GM23248 (cell line): Measurements from ENCODE around the gene OTUD6A. TPM values are rescaled to one million over a fixed set of nuclear protein-coding genes. Genes with fewer than 3 reads are reported as not detected.
A peak's percentile ranks its signal among the peaks of the same experiment; 100 is the strongest.
"Not testable (repeated sequence)": the region's sequence is repeated elsewhere in the genome, so short reads cannot be mapped to it uniquely, and the experiment has no call there.

Source experiments
- DNase-seq: peaks from one replicate; pipeline ENCODE4 v3.0.0-alpha.2; 2015
- H2AFZ ChIP-seq: fragments of 200-600 bp; sonication (generic); 2 replicates; pipeline ENCODE4 v1.6.1; 2016; ENCODE audit warnings: antibody characterized with exemption
- H3F3A ChIP-seq: fragments of 200-600 bp; sonication (generic); 2 replicates; pipeline ENCODE4 v1.6.1; 2016; ENCODE audit warnings: mild to moderate bottlenecking, antibody characterized with exemption, mixed run types; ENCODE audit not compliant: insufficient read depth
- H3K27ac ChIP-seq: fragments of 200-600 bp; sonication (generic); 2 replicates; pipeline ENCODE4 v1.5.1; 2016; ENCODE audit warnings: mild to moderate bottlenecking
- H3K27me3 ChIP-seq: fragments of 200-600 bp; sonication (generic); replicated peaks from 2 replicates; pipeline ENCODE4 v1.6.1; 2016; ENCODE audit warnings: mild to moderate bottlenecking; ENCODE audit not compliant: insufficient read depth
- H3K36me3 ChIP-seq: fragments of 200-600 bp; sonication (generic); 2 replicates; pipeline ENCODE4 v1.6.1; 2016; ENCODE audit warnings: low read depth, mild to moderate bottlenecking
- H3K4me1 ChIP-seq: fragments of 200-600 bp; sonication (generic); 2 replicates; pipeline ENCODE4 v1.6.1; 2016; ENCODE audit warnings: mild to moderate bottlenecking; ENCODE audit not compliant: insufficient read depth
- H3K4me2 ChIP-seq: fragments of 200-600 bp; sonication (generic); one replicate; pipeline ENCODE4 v1.6.1; 2016; ENCODE audit warnings: mild to moderate bottlenecking; ENCODE audit not compliant: unreplicated experiment
- H3K4me3 ChIP-seq: fragments of 200-600 bp; sonication (generic); 2 replicates; pipeline ENCODE4 v1.5.1; 2016; ENCODE audit warnings: mild to moderate bottlenecking
- H3K79me2 ChIP-seq: fragments of 200-600 bp; sonication (generic); 2 replicates; pipeline ENCODE4 v1.6.1; 2016; ENCODE audit warnings: mild to moderate bottlenecking; ENCODE audit not compliant: insufficient read depth
- H3K9ac ChIP-seq: fragments of 200-600 bp; sonication (generic); 2 replicates; pipeline ENCODE4 v1.6.1; 2016; ENCODE audit warnings: mild to moderate bottlenecking
- H3K9me2 ChIP-seq: fragments of 200-600 bp; sonication (generic); 2 replicates; pipeline ENCODE4 v1.6.1; 2016; ENCODE audit warnings: mixed run types, mild to moderate bottlenecking, moderate library complexity; ENCODE audit not compliant: insufficient read depth
- H3K9me3 ChIP-seq: fragments of 200-600 bp; sonication (generic); one replicate; pipeline ENCODE4 v1.6.1; 2017; ENCODE audit warnings: low read depth
- H4K20me1 ChIP-seq: fragments of 200-600 bp; sonication (generic); 2 replicates; pipeline ENCODE4 v1.6.0; 2016; ENCODE audit not compliant: insufficient read depth
- EZH2 ChIP-seq: fragments of 200-600 bp; sonication (generic); IDR thresholded peaks from 2 replicates; pipeline ENCODE4 v1.6.1; 2018; ENCODE audit warnings: antibody characterized with exemption, mild to moderate bottlenecking; ENCODE audit not compliant: insufficient read depth, poor library complexity, severe bottlenecking
- EZH2phosphoT487 ChIP-seq: fragments of 200-600 bp; sonication (generic); IDR thresholded peaks from 2 replicates; pipeline ENCODE4 v1.6.1; 2018; ENCODE audit warnings: antibody characterized with exemption, moderate library complexity, mild to moderate bottlenecking, low read depth; ENCODE audit not compliant: insufficient read depth
- WGBS, 2 experiments: methylation state at CpG; one replicate each; pipeline ENCODE4 v1.1.6; 2015 to 2017; ENCODE audit warnings: low lambda C conversion rate in 2 of 2, low coverage in 1 of 2; ENCODE audit errors: missing lambda C conversion rate in 2 of 2; 5-methylcytosine and 5-hydroxymethylcytosine counted together
- in situ Hi-C: fragments of 300-500 bp; cut with MboI; formaldehyde crosslinking; loops from 2 replicates; pipeline ENCODE4 v1.15.0; 2020
- microRNA-seq: library from miRNA; unstranded; fragments of <30 nt; microRNA quantifications from one replicate; pipeline ENCODE4, GENCODE V29; 2016; ENCODE audit warnings: borderline number of aligned reads
- polyA plus RNA-seq: library from polyadenylated mRNA; unstranded; fragments of >200 nt; fragmentation: Nextera tagmentation; extraction: Ambion mirVana; gene quantifications from 2 replicates; pipeline ENCODE4 v1.2.1, GENCODE V29; 2016
- small RNA-seq: library from RNA; depleted of rRNA; stranded (forward); fragments of <200 nt; gene quantifications from one replicate; pipeline ENCODE3, GENCODE V24; 2014; ENCODE audit warnings: low read depth, low replicate concordance
- total RNA-seq: library from RNA; depleted of rRNA; stranded (reverse); fragments of >200 nt; shearing (Covaris generic); gene quantifications from 2 replicates; pipeline ENCODE4 v1.2.3, GENCODE V29; 2014; rRNA removed

The OTUD6A gene
- total and polyA plus RNA-seq, 2 experiments from 2014 or later: not detected

- Histone ChIP-seq H2AFZ (no peak overlapping the region), H3K4me3 (no peak overlapping the region), H3K4me2 (no peak overlapping the region), H3K9me3 (no peaks in the 10 kb centered on the region), H3K27me3 (no peaks in the 10 kb centered on the region), H3K36me3 (no peaks in the 10 kb centered on the region), H3K9ac (no peak overlapping the region), H3K79me2 (no peaks in the 10 kb centered on the region), H3K27ac (no peak overlapping the region), H3K9me2 (no peaks in the 10 kb centered on the region), H3K4me1 (no peaks in the 10 kb centered on the region), H3F3A (no peaks in the 10 kb centered on the region), H4K20me1 (no peaks in the 10 kb centered on the region)
- DNase-seq: peak; percentile 16
- 66 to 72% methylated on average over 2 of the region's 2 CpGs for WGBS, 2 experiments
- in situ Hi-C loops: loop anchor here (10.0 to 25.0 kb wide), 2 partner anchors 61 to 559 kb away; no protein-coding TSS in a partner anchor
- no peak for TF ChIP-seq EZH2
- no peak for TF ChIP-seq EZH2phosphoT487
Observed at GRCh38 chrX:70096052-70096451, 33.8 kb downstream of the OTUD6A start.

- Histone ChIP-seq H3K9ac (no peak overlapping the region), H3K79me2 (no peaks in the 10 kb centered on the region), H3F3A (no peaks in the 10 kb centered on the region), H3K4me1 (no peaks in the 10 kb centered on the region), H3K4me2 (no peak overlapping the region), H3K4me3 (no peak overlapping the region), H3K9me2 (no peaks in the 10 kb centered on the region), H3K27me3 (no peaks in the 10 kb centered on the region), H3K27ac (no peak overlapping the region), H3K36me3 (no peaks in the 10 kb centered on the region), H4K20me1 (no peaks in the 10 kb centered on the region), H2AFZ (no peak overlapping the region), H3K9me3 (no peaks in the 10 kb centered on the region)
- TF ChIP-seq EZH2phosphoT487: no peak
- no peak for TF ChIP-seq EZH2
- DNase-seq: no peak
- in situ Hi-C loops: no loop called here
- WGBS, 2 experiments: 0% methylated on average over 2 of the region's 2 CpGs; no CpG with 5 or more reads in 1 of the 2 experiments
Observed at GRCh38 chrX:70105229-70105628, 43.0 kb downstream of the OTUD6A start.

GRCh38 chrX:70111436-70112026 is 49.3 kb downstream of the OTUD6A start:
- DNase-seq, H3K27me3 ChIP-seq, H3K27ac ChIP-seq, H3K4me1 ChIP-seq, H2AFZ ChIP-seq, H3K9ac ChIP-seq, in situ Hi-C loops, H3K9me3 ChIP-seq, H4K20me1 ChIP-seq, H3F3A ChIP-seq, H3K4me2 ChIP-seq, H3K4me3 ChIP-seq, H3K36me3 ChIP-seq, H3K9me2 ChIP-seq, H3K79me2 ChIP-seq: not testable (repeated sequence)
- 29 to 34% methylated on average over 4 of the region's 4 CpGs for WGBS, 2 experiments

Small RNAs within 50 kb of the gene (microRNA-seq; reads per million reads assigned to microRNA genes)
- not detected for gene MIR676

Small RNAs within 50 kb of the gene (small RNA-seq; reads per million reads assigned to genes)
- gene MIR676: not detected

Other genes starting within 250 kb of the OTUD6A start
- not detected in 2 replicates for gene AWAT2, start 12.5 kb upstream of the OTUD6A start, total RNA-seq
- not detected in 2 replicates for gene AWAT2, start 12.5 kb upstream of the OTUD6A start, polyA plus RNA-seq
- 57.3 and 59.1 TPM in 2 replicates for gene IGBP1, start 71.0 kb downstream of the OTUD6A start, total RNA-seq
- gene IGBP1, start 71.0 kb downstream of the OTUD6A start, polyA plus RNA-seq: 31.8 and 33.6 TPM in 2 replicates
- gene DGAT2L6, start 115.0 kb downstream of the OTUD6A start, total RNA-seq: not detected in 2 replicates
- not detected in 2 replicates for gene DGAT2L6, start 115.0 kb downstream of the OTUD6A start, polyA plus RNA-seq
- gene AWAT1, start 172.2 kb downstream of the OTUD6A start, total RNA-seq: not detected in 2 replicates
- gene AWAT1, start 172.2 kb downstream of the OTUD6A start, polyA plus RNA-seq: not detected in 2 replicates
- gene P2RY4, start 197.7 kb downstream of the OTUD6A start, total RNA-seq: not detected in 2 replicates
- not detected in 2 replicates for gene P2RY4, start 197.7 kb downstream of the OTUD6A start, polyA plus RNA-seq
- not detected in 2 replicates for gene ARR3, start 205.9 kb downstream of the OTUD6A start, total RNA-seq
- gene ARR3, start 205.9 kb downstream of the OTUD6A start, polyA plus RNA-seq: not detected in 2 replicates
- gene RAB41, start 219.7 kb downstream of the OTUD6A start, total RNA-seq: not detected in 2 replicates
- gene RAB41, start 219.7 kb downstream of the OTUD6A start, polyA plus RNA-seq: not detected in 2 replicates
- gene PDZD11, start 227.5 kb downstream of the OTUD6A start, total RNA-seq: 57.0 and 59.3 TPM in 2 replicates
- 110 and 116 TPM in 2 replicates for gene PDZD11, start 227.5 kb downstream of the OTUD6A start, polyA plus RNA-seq
- gene KIF4A, start 227.6 kb downstream of the OTUD6A start, total RNA-seq: 5.6 and 7.5 TPM in 2 replicates
- gene KIF4A, start 227.6 kb downstream of the OTUD6A start, polyA plus RNA-seq: 6.5 and 7.6 TPM in 2 replicates